ENCODE data around the gene NR2F1-AS1. TPM values are rescaled to one million over a fixed set of nuclear protein-coding genes. Genes with fewer than 3 reads are reported as not detected.

NR2F1-AS1 gene
- total and polyA plus RNA-seq, 2 experiments from 2014 or later = 8.3 to 36.0 TPM

DNA sequence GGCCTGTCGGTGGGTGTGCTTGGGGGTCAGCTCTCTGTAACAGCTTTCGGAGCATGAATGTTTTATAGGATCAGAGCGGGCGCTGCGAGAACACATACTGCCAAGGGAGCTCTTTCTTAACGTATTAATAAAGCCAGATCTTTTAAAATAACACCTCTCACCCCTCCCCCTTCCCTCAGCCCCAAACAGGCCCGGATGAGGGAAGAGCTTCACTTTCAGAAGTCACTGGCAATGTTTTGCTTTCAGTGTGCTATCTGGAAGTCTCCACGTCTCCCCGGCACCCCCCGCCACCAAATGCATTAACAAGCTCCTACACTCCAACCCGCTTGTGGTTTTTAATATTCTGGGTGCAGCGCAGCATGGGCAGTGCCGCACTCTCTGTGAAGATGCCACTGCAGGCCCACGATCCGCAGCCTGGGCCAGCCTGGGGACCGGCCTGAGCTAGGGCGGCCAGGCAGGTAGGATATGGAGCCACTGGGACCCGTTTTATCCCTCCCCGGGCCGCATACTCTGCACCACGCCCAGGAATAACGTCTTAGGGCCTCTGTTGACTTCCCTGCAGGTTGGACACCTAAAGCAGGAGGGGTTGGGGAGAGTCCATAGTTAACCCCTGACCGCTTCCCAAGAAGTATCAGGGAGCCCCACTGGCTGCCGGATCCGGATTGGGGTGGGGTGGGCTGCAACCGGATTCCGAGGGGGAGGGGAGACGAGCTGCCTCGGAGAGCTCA is 14.6 kb upstream of the NR2F1-AS1 start:
- H3K27ac ChIP-seq = no peak overlapping the region
- 45 to 47% methylated on average over 28 to 29 of the region's 29 CpGs for WGBS, 2 experiments (ENCODE audit: low coverage in 1 of 2, low lambda C conversion rate in 2 of 2, missing lambda C conversion rate in 2 of 2)
- no peaks in the 10 kb centered on the region for H4K20me1 ChIP-seq (ENCODE audit: insufficient read depth)
- H3K4me3 ChIP-seq = no peak overlapping the region
- H3K9me3 ChIP-seq (ENCODE audit: low read depth) = no peaks in the 10 kb centered on the region
- H3K9me2 ChIP-seq (ENCODE audit: insufficient read depth) = no peaks in the 10 kb centered on the region
- H3K27me3 ChIP-seq (replicated peaks; ENCODE audit: insufficient read depth) = peaks cover 13% of the 10 kb centered on the region
- DNase-seq = no peak
- no peak overlapping the region for H3K4me2 ChIP-seq (ENCODE audit: unreplicated experiment)
- 0 out of 2 replicates have a peak, but pooled peaks cover 6% of the 10 kb centered on the region for H3F3A ChIP-seq (ENCODE audit: insufficient read depth)
- H3K79me2 ChIP-seq (ENCODE audit: insufficient read depth) = peaks cover 12% of the 10 kb centered on the region; the same call in 1 of the 2 replicates
- no peak for TF ChIP-seq EZH2phosphoT487 (IDR thresholded peaks at IDR 0.05; ENCODE audit: insufficient read depth, low read depth)
- TF ChIP-seq EZH2 (IDR thresholded peaks at IDR 0.05; ENCODE audit: insufficient read depth, poor library complexity, severe bottlenecking) = no peak
- in situ Hi-C loops (cut with MboI) = loop anchor here (25.0 kb wide), 1 partner anchor 1283 kb away; no protein-coding TSS in a partner anchor
- H3K36me3 ChIP-seq (ENCODE audit: low read depth) = peaks cover 11% of the 10 kb centered on the region
- H3K9ac ChIP-seq = no peak overlapping the region
- H2AFZ ChIP-seq = no peak overlapping the region
- H3K4me1 ChIP-seq (ENCODE audit: insufficient read depth) = 0 out of 2 replicates have a peak, but pooled peaks cover 2% of the 10 kb centered on the region

GRCh38 chr5:93594591-93595419 is 13.8 kb upstream of the NR2F1-AS1 start:
- Histone ChIP-seq H3K36me3 (ENCODE audit: low read depth) (peaks cover 11% of the 10 kb centered on the region), H3K4me2 (ENCODE audit: unreplicated experiment) (no peak overlapping the region), H2AFZ (no peak overlapping the region), H3K79me2 (ENCODE audit: insufficient read depth) (peaks cover 20% of the 10 kb centered on the region), H3K27ac (no peak overlapping the region), H4K20me1 (ENCODE audit: insufficient read depth) (no peaks in the 10 kb centered on the region), H3K9me3 (ENCODE audit: low read depth) (no peaks in the 10 kb centered on the region), H3K9me2 (ENCODE audit: insufficient read depth) (no peaks in the 10 kb centered on the region), H3K9ac (no peak overlapping the region), H3K4me1 (ENCODE audit: insufficient read depth) (0 out of 2 replicates have a peak, but pooled peaks cover 3% of the 10 kb centered on the region), H3K4me3 (no peak overlapping the region), H3F3A (ENCODE audit: insufficient read depth) (0 out of 2 replicates have a peak, but pooled peaks cover 4% of the 10 kb centered on the region), H3K27me3 (replicated peaks; ENCODE audit: insufficient read depth) (peaks cover 8% of the 10 kb centered on the region)
- no peak for DNase-seq
- 56 to 60% methylated on average over 36 to 37 of the region's 37 CpGs for WGBS, 2 experiments (ENCODE audit: low coverage in 1 of 2, low lambda C conversion rate in 2 of 2, missing lambda C conversion rate in 2 of 2)
- in situ Hi-C loops (cut with MboI) = loop anchor here (25.0 kb wide), 1 partner anchor 1283 kb away; no protein-coding TSS in a partner anchor
- no peak for TF ChIP-seq EZH2phosphoT487 (IDR thresholded peaks at IDR 0.05; ENCODE audit: insufficient read depth, low read depth)
- TF ChIP-seq EZH2 (IDR thresholded peaks at IDR 0.05; ENCODE audit: insufficient read depth, poor library complexity, severe bottlenecking) = no peak

- Histone ChIP-seq H4K20me1 (ENCODE audit: insufficient read depth) (no peaks in the 10 kb centered on the region), H3F3A (ENCODE audit: insufficient read depth) (no peaks in the 10 kb centered on the region), H3K9ac (no peak overlapping the region), H3K9me3 (ENCODE audit: low read depth) (no peaks in the 10 kb centered on the region), H3K4me2 (ENCODE audit: unreplicated experiment) (no peak overlapping the region), H3K79me2 (ENCODE audit: insufficient read depth) (peaks cover 32% of the 10 kb centered on the region), H3K27me3 (replicated peaks; ENCODE audit: insufficient read depth) (no peaks in the 10 kb centered on the region; the same call in none of the 2 replicates), H3K36me3 (ENCODE audit: low read depth) (peaks cover 11% of the 10 kb centered on the region), H3K9me2 (ENCODE audit: insufficient read depth) (no peaks in the 10 kb centered on the region), H3K4me1 (ENCODE audit: insufficient read depth) (0 out of 2 replicates have a peak, but pooled peaks cover 3% of the 10 kb centered on the region), H2AFZ (no peak overlapping the region), H3K4me3 (no peak overlapping the region), H3K27ac (no peak overlapping the region)
- no peak for DNase-seq
- 88 to 89% methylated on average over 30 of the region's 30 CpGs for WGBS, 2 experiments (ENCODE audit: low coverage in 1 of 2, low lambda C conversion rate in 2 of 2, missing lambda C conversion rate in 2 of 2)
- TF ChIP-seq EZH2phosphoT487 (IDR thresholded peaks at IDR 0.05; ENCODE audit: insufficient read depth, low read depth) (no peak), EZH2 (IDR thresholded peaks at IDR 0.05; ENCODE audit: insufficient read depth, poor library complexity, severe bottlenecking) (no peak)
- in situ Hi-C loops (cut with MboI) = loop anchor here (25.0 kb wide), 1 partner anchor 1281 kb away; no protein-coding TSS in a partner anchor
Measured at GRCh38 chr5:93593476-93594131, 12.6 kb upstream of the NR2F1-AS1 start.

DNA sequence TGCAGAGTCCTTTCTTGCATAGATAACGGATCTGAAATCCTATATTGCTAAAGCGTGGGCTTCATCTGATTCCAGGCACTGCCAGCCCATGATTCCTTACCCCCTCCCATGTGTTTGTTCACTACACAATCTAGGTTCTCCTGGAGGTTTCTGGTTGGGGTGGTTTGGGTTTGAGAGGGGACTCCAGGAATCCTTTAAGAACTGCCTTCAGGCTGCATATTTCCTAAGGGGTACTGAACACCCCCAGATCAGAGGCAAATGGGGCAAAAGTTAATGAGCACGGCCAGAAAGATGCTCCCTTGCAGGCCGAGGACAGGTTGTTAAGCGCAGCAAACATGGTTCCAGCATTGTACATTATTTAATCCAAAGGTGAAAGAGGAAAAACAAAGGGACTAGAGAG is 11.9 kb upstream of the NR2F1-AS1 start:
- no peak overlapping the region for H2AFZ ChIP-seq
- in situ Hi-C loops (cut with MboI) = loop anchor here (25.0 kb wide), 1 partner anchor 1281 kb away; no protein-coding TSS in a partner anchor
- H3F3A ChIP-seq (ENCODE audit: insufficient read depth) = no peaks in the 10 kb centered on the region
- 93 to 98% methylated on average over 5 of the region's 5 CpGs for WGBS, 2 experiments (ENCODE audit: low coverage in 1 of 2, low lambda C conversion rate in 2 of 2, missing lambda C conversion rate in 2 of 2)
- H3K9me3 ChIP-seq (ENCODE audit: low read depth) = no peaks in the 10 kb centered on the region
- no peak for TF ChIP-seq EZH2phosphoT487 (IDR thresholded peaks at IDR 0.05; ENCODE audit: insufficient read depth, low read depth)
- TF ChIP-seq EZH2 (IDR thresholded peaks at IDR 0.05; ENCODE audit: insufficient read depth, poor library complexity, severe bottlenecking) = no peak
- no peak overlapping the region for H3K27ac ChIP-seq
- peaks cover 11% of the 10 kb centered on the region for H3K36me3 ChIP-seq (ENCODE audit: low read depth)
- no peak overlapping the region for H3K9ac ChIP-seq
- H3K27me3 ChIP-seq (replicated peaks; ENCODE audit: insufficient read depth) = no peaks in the 10 kb centered on the region; the same call in 1 of the 2 replicates
- H3K4me1 ChIP-seq (ENCODE audit: insufficient read depth) = 0 out of 2 replicates have a peak, but pooled peaks cover 3% of the 10 kb centered on the region
- no peaks in the 10 kb centered on the region for H3K9me2 ChIP-seq (ENCODE audit: insufficient read depth)
- no peaks in the 10 kb centered on the region for H4K20me1 ChIP-seq (ENCODE audit: insufficient read depth)
- H3K79me2 ChIP-seq (ENCODE audit: insufficient read depth) = peaks cover 35% of the 10 kb centered on the region
- no peak for DNase-seq
- H3K4me3 ChIP-seq = no peak overlapping the region
- no peak overlapping the region for H3K4me2 ChIP-seq (ENCODE audit: unreplicated experiment)
